Transverse colon (tissue), 4 donors: ENCODE data around the gene CHST5. TPM values are rescaled to one million over a fixed set of nuclear protein-coding genes. Genes with fewer than 3 reads are reported as not detected.
"Not testable (repeated sequence)": the region's sequence is repeated elsewhere in the genome, so short reads cannot be mapped to it uniquely, and the experiment has no call there.

Source experiments
- DNase-seq: peaks from one replicate; pipeline ENCODE4 v3.0.0-alpha.2; 2019
- H3K27ac ChIP-seq, 4 donors: fragments of 200-600 bp; sonication (generic); 2 replicates each; pipeline ENCODE4 v1.5.1; 2016 to 2018; ENCODE audit warnings: inconsistent platforms in 4 of 4
- H3K27me3 ChIP-seq: fragments of 200-600 bp; sonication (generic); 2 replicates; pipeline ENCODE4 v1.5.1; 2017; ENCODE audit warnings: inconsistent platforms
- H3K36me3 ChIP-seq, 4 donors: fragments of 200-600 bp; sonication (generic); 2 replicates each; pipeline ENCODE4 v1.5.1; 2017 to 2019; ENCODE audit warnings: inconsistent platforms in 4 of 4
- H3K4me1 ChIP-seq, 4 donors: fragments of 200-600 bp; sonication (generic); 2 replicates each; pipeline ENCODE4 v1.5.1; 2017 to 2020; ENCODE audit warnings: inconsistent platforms in 4 of 4
- H3K4me3 ChIP-seq, 4 donors: fragments of 200-600 bp; sonication (generic); 1 replicate in 1 of 4; 2 replicates in 3 of 4; pipeline versions ENCODE4 v1.5.1 to v1.6.1; 2017 to 2019; ENCODE audit warnings: inconsistent platforms in 4 of 4
- H3K9me3 ChIP-seq, 2 donors: fragments of 200-600 bp; sonication (generic); 2 replicates each; pipeline ENCODE4 v1.5.1; 2017 to 2019; ENCODE audit warnings: inconsistent platforms in 2 of 2
- CTCF ChIP-seq, 5 experiments: fragments of 200-600 bp in 3 of 5; fragments of 450-650 bp in 2 of 5; sonication (generic) in 3 of 5; IDR thresholded peaks; 1 replicate in 2 of 5; 2 replicates in 3 of 5; pipeline ENCODE4 v1.5.1; 2016 to 2017; ENCODE audit warnings: antibody characterized with exemption in 5 of 5, inconsistent platforms in 3 of 5, mild to moderate bottlenecking in 2 of 5, moderate library complexity in 1 of 5
- EP300 ChIP-seq: sonication (generic); formaldehyde crosslinking; IDR thresholded peaks from one replicate; pipeline ENCODE4 v1.6.1; 2017; ENCODE audit warnings: antibody characterized with exemption, low read depth
- POLR2A ChIP-seq: fragments of 450-650 bp; IDR thresholded peaks from one replicate; pipeline ENCODE4 v1.6.1; 2016; ENCODE audit warnings: antibody characterized with exemption, mild to moderate bottlenecking, moderate library complexity
- POLR2AphosphoS5 ChIP-seq, 3 donors: sonication (generic); formaldehyde crosslinking; IDR thresholded peaks; one replicate each; pipeline ENCODE4 v1.6.1; 2016; ENCODE audit warnings: antibody characterized with exemption in 3 of 3
- WGBS, 2 donors: methylation state at CpG; one replicate each; pipeline ENCODE4 v1.1.5; 2018; ENCODE audit warnings: low coverage in 1 of 2; 5-methylcytosine and 5-hydroxymethylcytosine counted together
- in situ Hi-C, 4 donors: fragments of 200-750 bp; cut with MboI; loops; one replicate each; pipeline versions ENCODE4 v1.15.0 to v1.15.1; 2017; ENCODE audit warnings: low sequenced_read_pairs in 3 of 4, low pct_ligation_motif_present in 1 of 4, low pct_unique_long_range_greater_than_20kb in 1 of 4
- intact Hi-C: fragments of 100-400 bp; cut with DNase I; formaldehyde crosslinking; loops from one replicate; pipeline ENCODE4 v1.15.1; 2023; ENCODE audit warnings: low total_unique reads
- total RNA-seq, 4 donors: library from RNA; depleted of rRNA; stranded (reverse); fragments of >200 nt; gene quantifications; one replicate each; pipeline ENCODE4 v1.1.0, GENCODE V29; 2016

The CHST5 gene
- total RNA-seq, 4 donors from 2014 or later = 17.6 to 52.0 (median 33.8) TPM

GRCh38 chr16:75550211-75550662, 14.3 kb upstream of the CHST5 start:
- intact Hi-C loops = no loop called here

GRCh38 chr16:75548456-75548855, 12.5 kb upstream of the CHST5 start:
- H3K36me3 ChIP-seq, H3K9me3 ChIP-seq: not testable (repeated sequence)

More at GRCh38 chr16:75550211-75550662, 14.3 kb upstream of the CHST5 start:
- peak overlapping the region in 3 of 4 donors; percentile 19 to 39 (median 27) for H3K4me3 ChIP-seq
- peak; percentile 72 for DNase-seq
- H3K9me3 ChIP-seq = no peaks in the 10 kb centered on the region
- H3K27ac ChIP-seq = peak overlapping the region; percentile 48 to 67 (median 60)
- 21 to 50% methylated on average over 5 to 7 of the region's 7 CpGs for WGBS, 2 donors
- H3K4me1 ChIP-seq = peaks cover 0 to 13% (median 6%) of the 10 kb centered on the region in 4 donors
- no peaks in the 10 kb centered on the region for H3K36me3 ChIP-seq
- TF ChIP-seq POLR2AphosphoS5 (IDR thresholded peaks at IDR 0.05) (no peak), CTCF (IDR thresholded peaks at IDR 0.05) (peak; percentile 39 to 86 (median 61))
- in situ Hi-C loops = no loop called here
- no peaks in the 10 kb centered on the region for H3K27me3 ChIP-seq

GRCh38 chr16:75546293-75546692, 10.4 kb upstream of the CHST5 start:
- TF ChIP-seq CTCF (IDR thresholded peaks at IDR 0.05) = no peak
- TF ChIP-seq POLR2AphosphoS5 (IDR thresholded peaks at IDR 0.05) = no peak
- TF ChIP-seq EP300 = no peak
- no peak for TF ChIP-seq POLR2A
- 90% methylated on average over 7 of the region's 7 CpGs; no CpG with 5 or more reads in 1 of the 2 donors for WGBS, 2 donors
- no peaks in the 10 kb centered on the region for H3K36me3 ChIP-seq
- H3K27me3 ChIP-seq = no peaks in the 10 kb centered on the region
- H3K4me1 ChIP-seq = peaks cover 0 to 30% (median 14%) of the 10 kb centered on the region in 4 donors
- no peak for DNase-seq
- intact Hi-C loops (no loop called here), in situ Hi-C loops (no loop called here)
- no peak overlapping the region for H3K4me3 ChIP-seq
- no peaks in the 10 kb centered on the region for H3K9me3 ChIP-seq
- H3K27ac ChIP-seq = no peak overlapping the region

More at GRCh38 chr16:75548456-75548855, 12.5 kb upstream of the CHST5 start:
- H3K4me3 ChIP-seq, in situ Hi-C loops, H3K27ac ChIP-seq, intact Hi-C loops, DNase-seq, H3K27me3 ChIP-seq: not testable (repeated sequence)
- WGBS, 2 donors = 95% methylated on average over 8 to 9 of the region's 9 CpGs
- H3K4me1 ChIP-seq = peaks cover 0 to 14% (median 5%) of the 10 kb centered on the region in 4 donors

- in situ Hi-C loops = not testable (repeated sequence)
These were observed 10.0 kb upstream of the CHST5 start for GRCh38 chr16:75545879-75546278.

GRCh38 chr16:75542462-75542861, 6.6 kb upstream of the CHST5 start:
- in situ Hi-C loops, DNase-seq, H3K4me3 ChIP-seq, intact Hi-C loops, H3K36me3 ChIP-seq, H3K27me3 ChIP-seq, H3K9me3 ChIP-seq: not testable (repeated sequence)
- Histone ChIP-seq H3K4me1 (peaks cover 0 to 47% (median 26%) of the 10 kb centered on the region in 4 donors), H3K27ac (peak overlapping the region; percentile 77 to 80 (median 79))
- WGBS, 2 donors = 79% methylated on average over 8 of the region's 8 CpGs; no CpG with 5 or more reads in 1 of the 2 donors

More at GRCh38 chr16:75545879-75546278, 10.0 kb upstream of the CHST5 start:
- H3K36me3 ChIP-seq, intact Hi-C loops, H3K27me3 ChIP-seq, H3K27ac ChIP-seq, H3K9me3 ChIP-seq, DNase-seq, H3K4me3 ChIP-seq: not testable (repeated sequence)
- peaks cover 0 to 33% (median 15%) of the 10 kb centered on the region in 4 donors for H3K4me1 ChIP-seq
- 86% methylated on average over 1 of the region's 1 CpG; no CpG with 5 or more reads in 1 of the 2 donors for WGBS, 2 donors

- Histone ChIP-seq H3K9me3 (no peaks in the 10 kb centered on the region), H3K36me3 (no peaks in the 10 kb centered on the region), H3K4me3 (no peak overlapping the region), H3K27ac (peak overlapping the region; percentile 77 to 80 (median 79)), H3K27me3 (no peaks in the 10 kb centered on the region), H3K4me1 (peaks cover 0 to 58% (median 31%) of the 10 kb centered on the region in 4 donors)
- peak; percentile 72 for DNase-seq
- WGBS, 2 donors = 65 to 68% methylated on average over 2 to 5 of the region's 5 CpGs
- intact Hi-C loops = no loop called here
- in situ Hi-C loops = no loop called here
- TF ChIP-seq POLR2A = no peak
- TF ChIP-seq POLR2AphosphoS5 (IDR thresholded peaks at IDR 0.05) = peak in 2 of 3 donors; percentile 22 to 44
These were observed 5.3 kb upstream of the CHST5 start for GRCh38 chr16:75541236-75541635.

- H3K27me3 ChIP-seq, H3K9me3 ChIP-seq, H3K4me3 ChIP-seq, in situ Hi-C loops, H3K36me3 ChIP-seq, intact Hi-C loops, DNase-seq: not testable (repeated sequence)
- Histone ChIP-seq H3K4me1 (peaks cover 0 to 65% (median 35%) of the 10 kb centered on the region in 4 donors), H3K27ac (peak overlapping the region in 2 of 4 donors; percentile 81 to 83)
- 81% methylated on average over 8 of the region's 10 CpGs; no CpG with 5 or more reads in 1 of the 2 donors for WGBS, 2 donors
These were observed 3.1 kb upstream of the CHST5 start for GRCh38 chr16:75538882-75539565.
